ENCODE measurements around the gene CDAN1.
"Not testable (repeated sequence)": the region's sequence is repeated elsewhere in the genome, so short reads cannot be mapped to it uniquely, and the experiment has no call there.

The CDAN1 gene

DNA sequence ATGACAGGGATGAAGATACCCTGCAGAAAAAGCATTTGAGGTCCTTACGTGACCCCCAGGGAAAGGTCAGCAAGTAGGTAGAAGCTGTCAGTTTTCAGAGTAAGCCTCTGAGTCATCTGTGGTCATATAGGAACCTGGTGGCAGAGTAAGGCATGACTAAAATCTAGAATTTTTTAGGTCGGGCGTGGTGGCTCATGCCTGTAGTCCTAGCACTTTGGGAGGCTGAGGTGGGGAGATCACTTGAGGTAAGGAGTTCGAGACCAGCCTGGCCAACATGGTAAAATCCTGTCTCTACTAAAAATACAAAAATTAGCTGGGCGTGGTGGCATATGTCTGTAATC is 56.8 kb downstream of the CDAN1 start:
- peaks cover 15% of the 10 kb centered on the region for H3K36me3 Mint-ChIP-seq (ENCODE audit: low read depth)
- H3K9me3 Mint-ChIP-seq; H3K4me3 Mint-ChIP-seq; H3K27me3 Mint-ChIP-seq (ENCODE audit: low read depth): not testable (repeated sequence)
- H3K27ac Mint-ChIP-seq = peak overlapping the region; percentile 7
- H3K4me1 Mint-ChIP-seq (ENCODE audit: low read depth) = peaks cover 20% of the 10 kb centered on the region

GRCh38 chr15:42679285-42680141 is 57.4 kb downstream of the CDAN1 start:
- H3K36me3 Mint-ChIP-seq (ENCODE audit: low read depth) = peaks cover 15% of the 10 kb centered on the region
- H3K27ac Mint-ChIP-seq = peak overlapping the region; percentile 7
- no peaks in the 10 kb centered on the region for H3K27me3 Mint-ChIP-seq (ENCODE audit: low read depth)
- peaks cover 20% of the 10 kb centered on the region for H3K4me1 Mint-ChIP-seq (ENCODE audit: low read depth)
- H3K4me3 Mint-ChIP-seq = no peak overlapping the region
- no peaks in the 10 kb centered on the region for H3K9me3 Mint-ChIP-seq

DNA sequence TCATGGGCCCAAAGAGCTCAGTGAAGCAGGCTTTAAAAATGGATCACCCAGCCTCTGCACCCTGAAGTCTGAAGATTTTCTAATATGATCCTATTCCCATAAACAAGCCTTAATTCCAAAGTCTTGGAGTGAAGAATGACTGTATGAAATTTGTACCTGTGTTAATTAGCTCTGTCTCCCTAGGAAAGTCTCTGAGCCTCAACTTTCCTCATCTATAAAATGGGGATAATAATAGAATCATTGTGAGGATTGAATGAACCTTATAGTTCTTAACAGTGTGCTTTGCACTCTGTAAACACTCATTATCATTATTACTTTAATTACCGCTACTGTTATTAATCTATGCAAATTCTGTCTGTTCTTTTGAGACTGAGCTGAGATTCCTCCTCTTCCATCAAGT is 61.9 kb downstream of the CDAN1 start:
- no peaks in the 10 kb centered on the region for H3K27me3 Mint-ChIP-seq (ENCODE audit: low read depth)
- peaks cover 10% of the 10 kb centered on the region for H3K4me1 Mint-ChIP-seq (ENCODE audit: low read depth)
- no peak overlapping the region for H3K4me3 Mint-ChIP-seq
- H3K27ac Mint-ChIP-seq = no peak overlapping the region
- no peaks in the 10 kb centered on the region for H3K9me3 Mint-ChIP-seq
- H3K36me3 Mint-ChIP-seq (ENCODE audit: low read depth) = no peaks in the 10 kb centered on the region

DNA sequence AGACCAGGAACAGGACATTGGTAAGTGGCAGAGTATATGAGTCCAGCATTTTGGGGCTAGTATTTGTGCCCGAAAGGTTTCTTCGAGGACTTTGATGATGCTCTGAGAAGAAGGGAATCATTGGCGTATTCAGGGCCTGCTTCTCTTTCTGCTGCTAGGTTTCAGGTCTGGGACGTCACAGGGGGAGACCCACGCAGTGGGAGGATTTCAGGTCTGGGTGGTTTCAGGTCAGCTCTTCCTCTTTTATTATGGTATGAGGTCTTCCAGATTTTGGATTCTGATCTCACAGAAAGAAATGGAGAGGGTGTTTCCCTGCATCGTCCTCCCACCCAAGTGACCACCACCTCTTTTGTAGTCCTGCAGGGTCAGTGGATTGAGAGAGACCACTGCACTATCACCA is 62.5 kb downstream of the CDAN1 start:
- no peak overlapping the region for H3K4me3 Mint-ChIP-seq
- no peaks in the 10 kb centered on the region for H3K27me3 Mint-ChIP-seq (ENCODE audit: low read depth)
- peaks cover 6% of the 10 kb centered on the region for H3K4me1 Mint-ChIP-seq (ENCODE audit: low read depth)
- no peaks in the 10 kb centered on the region for H3K36me3 Mint-ChIP-seq (ENCODE audit: low read depth)
- no peaks in the 10 kb centered on the region for H3K9me3 Mint-ChIP-seq
- no peak overlapping the region for H3K27ac Mint-ChIP-seq
